IMR-90 (cell line): ENCODE measurements around the gene ZNF780A.
"Not testable (repeated sequence)": the region's sequence is repeated elsewhere in the genome, so short reads cannot be mapped to it uniquely, and the experiment has no call there.

Source experiments
- POLR2A ChIP-seq: IDR thresholded peaks from 2 replicates; pipeline ENCODE4 v1.6.1; 2012; ENCODE audit warnings: mild to moderate bottlenecking, low read depth, low read length
- RAD21 ChIP-seq: IDR thresholded peaks from 2 replicates; pipeline ENCODE4 v1.6.1; 2012; ENCODE audit warnings: low read length, improper control_type of control experiment
- TF ChIP-seq, protein P1 (sequence below): conservative IDR thresholded peaks from 2 replicates; pipeline ENCODE4 v1.5.1; 2012; ENCODE audit warnings: mild to moderate bottlenecking, low read depth, low read length, improper control_type of control experiment
- TF ChIP-seq, protein P2 (sequence below): fragments of 150-350 bp; IDR thresholded peaks from 2 replicates; pipeline ENCODE4 v1.6.1; 2017; ENCODE audit warnings: mild to moderate bottlenecking, antibody characterized with exemption, low read length, low read depth

DNA sequence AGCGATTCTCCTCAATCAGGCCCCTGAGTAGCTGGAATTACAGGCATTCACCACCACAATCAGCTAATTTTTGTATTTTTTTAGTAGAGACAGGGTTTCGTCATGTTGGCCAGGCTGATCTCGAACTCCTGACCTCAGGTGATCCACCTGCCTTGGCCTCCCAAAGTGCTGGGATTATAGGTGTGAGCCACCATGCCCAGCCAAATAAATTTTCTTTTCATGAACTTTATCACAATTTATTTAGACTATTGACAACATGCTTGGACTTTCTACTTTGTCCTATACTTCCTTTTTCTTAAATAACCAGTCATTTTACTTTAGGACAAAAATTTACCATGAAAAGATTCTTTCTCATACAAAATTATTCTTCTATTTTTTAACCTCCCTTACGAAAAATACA, 21.5 kb upstream of the ZNF780A start:
- TF ChIP-seq, protein P1, sequence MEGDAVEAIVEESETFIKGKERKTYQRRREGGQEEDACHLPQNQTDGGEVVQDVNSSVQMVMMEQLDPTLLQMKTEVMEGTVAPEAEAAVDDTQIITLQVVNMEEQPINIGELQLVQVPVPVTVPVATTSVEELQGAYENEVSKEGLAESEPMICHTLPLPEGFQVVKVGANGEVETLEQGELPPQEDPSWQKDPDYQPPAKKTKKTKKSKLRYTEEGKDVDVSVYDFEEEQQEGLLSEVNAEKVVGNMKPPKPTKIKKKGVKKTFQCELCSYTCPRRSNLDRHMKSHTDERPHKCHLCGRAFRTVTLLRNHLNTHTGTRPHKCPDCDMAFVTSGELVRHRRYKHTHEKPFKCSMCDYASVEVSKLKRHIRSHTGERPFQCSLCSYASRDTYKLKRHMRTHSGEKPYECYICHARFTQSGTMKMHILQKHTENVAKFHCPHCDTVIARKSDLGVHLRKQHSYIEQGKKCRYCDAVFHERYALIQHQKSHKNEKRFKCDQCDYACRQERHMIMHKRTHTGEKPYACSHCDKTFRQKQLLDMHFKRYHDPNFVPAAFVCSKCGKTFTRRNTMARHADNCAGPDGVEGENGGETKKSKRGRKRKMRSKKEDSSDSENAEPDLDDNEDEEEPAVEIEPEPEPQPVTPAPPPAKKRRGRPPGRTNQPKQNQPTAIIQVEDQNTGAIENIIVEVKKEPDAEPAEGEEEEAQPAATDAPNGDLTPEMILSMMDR: not testable (repeated sequence)
- not testable (repeated sequence) for TF ChIP-seq POLR2A, RAD21
- TF ChIP-seq, protein P2, sequence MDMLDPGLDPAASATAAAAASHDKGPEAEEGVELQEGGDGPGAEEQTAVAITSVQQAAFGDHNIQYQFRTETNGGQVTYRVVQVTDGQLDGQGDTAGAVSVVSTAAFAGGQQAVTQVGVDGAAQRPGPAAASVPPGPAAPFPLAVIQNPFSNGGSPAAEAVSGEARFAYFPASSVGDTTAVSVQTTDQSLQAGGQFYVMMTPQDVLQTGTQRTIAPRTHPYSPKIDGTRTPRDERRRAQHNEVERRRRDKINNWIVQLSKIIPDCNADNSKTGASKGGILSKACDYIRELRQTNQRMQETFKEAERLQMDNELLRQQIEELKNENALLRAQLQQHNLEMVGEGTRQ: not testable (repeated sequence)
